Right lobe of liver (tissue), 4 donors: ENCODE data around the gene DOCK1.

Source experiments
- CTCF ChIP-seq, 4 donors: fragments of 200-600 bp in 3 of 4; fragments of 450-650 bp in 1 of 4; IDR thresholded peaks; one replicate each; pipeline versions ENCODE4 v1.5.1 to v1.8.0; 2016 to 2022; ENCODE audit warnings: antibody characterized with exemption in 4 of 4, mild to moderate bottlenecking in 2 of 4
- POLR2A ChIP-seq: fragments of 450-650 bp; IDR thresholded peaks from one replicate; pipeline ENCODE4 v1.6.1; 2017; ENCODE audit warnings: antibody characterized with exemption, mild to moderate bottlenecking
- donor health status: DM: no; HTN: no; CAD: no.
- donor health status: DM: no; HTN: no; CAD: no.
- donor health status: DM: no; HTN: yes; CAD: no.

GRCh38 chr10:127354992-127355391 is 449.8 kb downstream of the DOCK1 start:
- TF ChIP-seq CTCF (IDR thresholded peaks at IDR 0.05), result peak in 3 of 4 donors; percentile 34 to 40 (median 34)
- TF ChIP-seq POLR2A, result no peak
